Activated CD4-positive, CD25-positive, alpha-beta regulatory T cell treated with anti-CD3 and anti-CD28 coated beads, Interleukin-2, amount 50 U/mL, for 72 hours (primary cell): ENCODE data around the gene MRPL32.
A peak's percentile ranks its signal among the peaks of the same experiment; 100 is the strongest.

Source experiments
- DNase-seq: peaks from one replicate; pipeline ENCODE4 v3.0.0; 2021

Gene MRPL32

GRCh38 chr7:42928754-42929153 lies 3.4 kb upstream of the MRPL32 start:
- no peak for DNase-seq

GRCh38 chr7:42929449-42929848 lies 2.7 kb upstream of the MRPL32 start:
- DNase-seq, result no peak

GRCh38 chr7:42930889-42931288 lies 1.3 kb upstream of the MRPL32 start:
- no peak for DNase-seq

GRCh38 chr7:42931447-42931833 lies 736 bp upstream of the MRPL32 start:
- DNase-seq, result no peak

GRCh38 chr7:42932811-42933591 lies 825 bp downstream of the MRPL32 start:
- DNase-seq, result no peak

GRCh38 chr7:42934291-42934690 lies 2.1 kb downstream of the MRPL32 start:
- no peak for DNase-seq

GRCh38 chr7:42935861-42936260 lies 3.7 kb downstream of the MRPL32 start:
- DNase-seq, result no peak

- DNase-seq, result no peak
Observed at GRCh38 chr7:42939457-42940240, 7.5 kb downstream of the MRPL32 start.

- peak; percentile 74 for DNase-seq
Observed at GRCh38 chr7:42940985-42941847, 9.0 kb downstream of the MRPL32 start.

GRCh38 chr7:42945821-42946626 lies 13.8 kb downstream of the MRPL32 start:
- no peak for DNase-seq

- DNase-seq, result no peak
Observed at GRCh38 chr7:42946627-42946950, 14.4 kb downstream of the MRPL32 start.

- no peak for DNase-seq
Observed at GRCh38 chr7:42947521-42947920, 15.3 kb downstream of the MRPL32 start.

- no peak for DNase-seq
Observed at GRCh38 chr7:42950417-42950816, 18.2 kb downstream of the MRPL32 start.

- no peak for DNase-seq
Observed at GRCh38 chr7:42952328-42952727, 20.2 kb downstream of the MRPL32 start.

GRCh38 chr7:42953994-42954393 lies 21.8 kb downstream of the MRPL32 start:
- DNase-seq, result no peak

- no peak for DNase-seq
Observed at GRCh38 chr7:42956062-42956461, 23.9 kb downstream of the MRPL32 start.

GRCh38 chr7:42959549-42959948 lies 27.4 kb downstream of the MRPL32 start:
- DNase-seq, result no peak

GRCh38 chr7:42960762-42961161 lies 28.6 kb downstream of the MRPL32 start:
- no peak for DNase-seq

GRCh38 chr7:42961170-42961569 lies 29.0 kb downstream of the MRPL32 start:
- DNase-seq, result no peak

- DNase-seq, result no peak
Observed at GRCh38 chr7:42964293-42964692, 32.1 kb downstream of the MRPL32 start.

GRCh38 chr7:42964849-42965805 lies 33.0 kb downstream of the MRPL32 start:
- DNase-seq, result no peak
